Measurements from ENCODE around the gene GPR32.

GRCh38 chr19:50745221-50745620 lies 25.0 kb upstream of the GPR32 start:
- no peak for TF ChIP-seq CTCF (IDR thresholded peaks at IDR 0.05)
- no peak for TF ChIP-seq POLR2A (IDR thresholded peaks at IDR 0.05)

Measured in testis (tissue), 2 donors.